Tibial nerve (tissue), 4 donors: Measurements from ENCODE around the gene ADRA2C.

Source experiments
- EP300 ChIP-seq, 2 donors: sonication (generic); formaldehyde crosslinking; IDR thresholded peaks; one replicate each; pipeline ENCODE4 v1.6.1; 2017; ENCODE audit warnings: antibody characterized with exemption in 2 of 2, mild to moderate bottlenecking in 1 of 2
- TF ChIP-seq, protein P1 (sequence below), 5 experiments: fragments of 200-600 bp in 3 of 5; fragments of 450-650 bp in 2 of 5; sonication (generic) in 3 of 5; IDR thresholded peaks; one replicate each; pipeline ENCODE4 v1.5.1; 2016 to 2019; ENCODE audit warnings: antibody characterized with exemption in 5 of 5, mild to moderate bottlenecking in 3 of 5, moderate library complexity in 2 of 5

DNA sequence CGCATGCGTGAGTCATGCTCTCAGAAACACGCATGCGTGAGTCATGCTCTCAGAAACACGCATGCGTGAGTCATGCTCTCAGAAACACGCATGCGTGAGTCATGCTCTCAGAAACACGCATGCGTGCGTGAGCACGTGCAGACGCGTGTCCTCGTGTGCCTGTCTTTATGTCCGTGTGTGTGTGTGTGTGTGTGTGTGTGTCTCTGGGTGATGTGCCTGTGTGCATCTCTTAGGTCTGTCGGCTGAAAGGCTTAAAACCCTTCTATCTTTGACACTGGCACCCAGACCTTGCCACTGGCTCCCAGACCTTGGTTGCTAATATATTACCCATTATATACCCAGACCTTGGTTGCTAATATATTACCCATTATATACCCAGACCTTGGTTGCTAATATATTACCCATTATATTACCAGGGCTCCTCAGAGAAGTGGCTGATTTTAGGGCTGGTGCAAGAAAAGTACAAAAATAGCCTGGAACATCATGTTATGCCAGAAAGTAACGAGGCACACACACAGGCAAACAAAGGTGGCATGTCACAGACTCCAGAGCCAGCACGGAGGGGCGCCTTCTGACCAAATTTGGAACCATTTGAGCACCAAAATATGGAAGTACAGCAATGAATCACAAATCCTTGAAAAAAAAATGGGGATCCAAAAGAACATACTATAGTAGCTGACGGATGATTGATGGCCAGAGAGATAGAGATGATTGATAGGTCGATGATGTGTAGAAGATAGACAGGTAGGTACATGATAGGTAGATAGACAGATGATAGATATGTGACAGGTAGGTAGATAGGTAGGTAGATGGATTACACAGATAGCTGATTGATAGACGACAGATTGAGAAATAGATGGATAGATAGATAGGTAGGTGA lies 19.2 kb upstream of the ADRA2C start:
- no peak for TF ChIP-seq EP300 (IDR thresholded peaks at IDR 0.05)
- TF ChIP-seq, protein P1, sequence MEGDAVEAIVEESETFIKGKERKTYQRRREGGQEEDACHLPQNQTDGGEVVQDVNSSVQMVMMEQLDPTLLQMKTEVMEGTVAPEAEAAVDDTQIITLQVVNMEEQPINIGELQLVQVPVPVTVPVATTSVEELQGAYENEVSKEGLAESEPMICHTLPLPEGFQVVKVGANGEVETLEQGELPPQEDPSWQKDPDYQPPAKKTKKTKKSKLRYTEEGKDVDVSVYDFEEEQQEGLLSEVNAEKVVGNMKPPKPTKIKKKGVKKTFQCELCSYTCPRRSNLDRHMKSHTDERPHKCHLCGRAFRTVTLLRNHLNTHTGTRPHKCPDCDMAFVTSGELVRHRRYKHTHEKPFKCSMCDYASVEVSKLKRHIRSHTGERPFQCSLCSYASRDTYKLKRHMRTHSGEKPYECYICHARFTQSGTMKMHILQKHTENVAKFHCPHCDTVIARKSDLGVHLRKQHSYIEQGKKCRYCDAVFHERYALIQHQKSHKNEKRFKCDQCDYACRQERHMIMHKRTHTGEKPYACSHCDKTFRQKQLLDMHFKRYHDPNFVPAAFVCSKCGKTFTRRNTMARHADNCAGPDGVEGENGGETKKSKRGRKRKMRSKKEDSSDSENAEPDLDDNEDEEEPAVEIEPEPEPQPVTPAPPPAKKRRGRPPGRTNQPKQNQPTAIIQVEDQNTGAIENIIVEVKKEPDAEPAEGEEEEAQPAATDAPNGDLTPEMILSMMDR (IDR thresholded peaks at IDR 0.05): no peak
